Neuronal stem cell (in vitro differentiated cells): ENCODE data around the gene ZNF613.

Experiments used
- DNase-seq: peaks from one replicate; pipeline ENCODE4 v3.0.0-alpha.2; 2013; ENCODE audit warnings: low spot score
- H2AFZ ChIP-seq: one replicate; pipeline ENCODE4 v1.6.1; 2013; ENCODE audit warnings: mild to moderate bottlenecking, low read length, inconsistent platforms
- H2AK5ac ChIP-seq: 2 replicates; pipeline ENCODE4 v1.6.1; 2013; ENCODE audit warnings: low read depth, mild to moderate bottlenecking, inconsistent platforms, low read length, moderate library complexity, mixed read lengths
- H2BK120ac ChIP-seq: 2 replicates; pipeline ENCODE4 v1.6.1; 2013; ENCODE audit warnings: low read depth, mild to moderate bottlenecking, inconsistent platforms, low read length, moderate library complexity, mixed read lengths
- H2BK12ac ChIP-seq: one replicate; pipeline ENCODE4 v1.6.1; 2013; ENCODE audit warnings: low read length, inconsistent platforms
- H2BK15ac ChIP-seq: 2 replicates; pipeline ENCODE4 v1.6.1; 2013; ENCODE audit warnings: mild to moderate bottlenecking, low read length, inconsistent platforms, mixed read lengths
- H2BK5ac ChIP-seq: one replicate; pipeline ENCODE4 v1.6.1; 2013; ENCODE audit warnings: inconsistent platforms, mild to moderate bottlenecking, low read length, moderate library complexity
- H3K14ac ChIP-seq: one replicate; pipeline ENCODE4 v1.6.1; 2013; ENCODE audit warnings: low read length, inconsistent platforms
- H3K18ac ChIP-seq: 2 replicates; pipeline ENCODE4 v1.6.1; 2013; ENCODE audit warnings: low read length, inconsistent platforms
- H3K23ac ChIP-seq: 2 replicates; pipeline ENCODE4 v1.6.1; 2013; ENCODE audit warnings: low read depth, mild to moderate bottlenecking, mixed read lengths, low read length, inconsistent platforms; ENCODE audit not compliant: poor library complexity
- H3K27ac ChIP-seq: replicated peaks from 3 replicates; pipeline ENCODE4 v1.5.1; 2013; ENCODE audit warnings: low read length, inconsistent platforms
- H3K27me3 ChIP-seq, 3 experiments: 2 replicates each; pipeline ENCODE4 v1.6.1; 2013; ENCODE audit warnings: low read length in 3 of 3, mild to moderate bottlenecking in 2 of 3, inconsistent platforms in 1 of 3, low read depth in 1 of 3, mixed read lengths in 1 of 3, moderate library complexity in 1 of 3; ENCODE audit not compliant: control insufficient read depth in 3 of 3, insufficient read depth in 3 of 3
- H3K36me3 ChIP-seq, 2 donors: replicated peaks in 1 of 2; 2 replicates each; pipeline ENCODE4 v1.6.1; 2013; ENCODE audit warnings: low read length in 2 of 2; ENCODE audit not compliant: control insufficient read depth in 2 of 2, insufficient read depth in 2 of 2
- H3K4ac ChIP-seq: 2 replicates; pipeline ENCODE4 v1.6.1; 2013; ENCODE audit warnings: inconsistent platforms, mild to moderate bottlenecking, low read length, moderate library complexity
- H3K4me1 ChIP-seq, 2 donors: 1 replicate in 1 of 2; 2 replicates in 1 of 2; pipeline ENCODE4 v1.6.1; 2013; ENCODE audit warnings: low read length in 2 of 2, low read depth in 1 of 2; ENCODE audit not compliant: control insufficient read depth in 2 of 2, insufficient read depth in 1 of 2
- H3K4me2 ChIP-seq: one replicate; pipeline ENCODE4 v1.6.1; 2013; ENCODE audit warnings: mild to moderate bottlenecking, low read length, inconsistent platforms; ENCODE audit not compliant: insufficient read depth, poor library complexity, severe bottlenecking
- H3K4me3 ChIP-seq, 2 donors: 2 replicates each; pipeline ENCODE4 v1.5.1; 2013; ENCODE audit warnings: low read length in 2 of 2, mild to moderate bottlenecking in 2 of 2, inconsistent platforms in 1 of 2, moderate library complexity in 1 of 2
- H3K79me1 ChIP-seq: one replicate; pipeline ENCODE4 v1.6.1; 2013; ENCODE audit warnings: low read depth, mild to moderate bottlenecking, inconsistent platforms, low read length, moderate library complexity
- H3K9ac ChIP-seq: one replicate; pipeline ENCODE4 v1.6.1; 2013; ENCODE audit warnings: mild to moderate bottlenecking, low read depth, low read length, inconsistent platforms; ENCODE audit not compliant: poor library complexity
- H3K9me3 ChIP-seq, 2 donors: replicated peaks in 1 of 2; 2 replicates each; pipeline versions ENCODE3 to v1.6.1; 2013; ENCODE audit warnings: low read length in 2 of 2, mild to moderate bottlenecking in 2 of 2, inconsistent platforms in 1 of 2, low read depth in 1 of 2, mixed read lengths in 1 of 2, moderate library complexity in 1 of 2; ENCODE audit not compliant: control insufficient read depth in 2 of 2, insufficient read depth in 1 of 2
- H4K8ac ChIP-seq: one replicate; pipeline ENCODE4 v1.6.1; 2013; ENCODE audit warnings: low read depth, mild to moderate bottlenecking, inconsistent platforms, low read length, moderate library complexity
- H4K91ac ChIP-seq: one replicate; pipeline ENCODE4 v1.6.1; 2013; ENCODE audit warnings: low read length, low read depth, mild to moderate bottlenecking, inconsistent platforms; ENCODE audit not compliant: poor library complexity
- WGBS, 2 donors: extraction: QIAGEN DNeasy Blood & Tissue Kit; methylation state at CpG; one replicate each; pipeline ENCODE4 v1.1.7; 2013; ENCODE audit warnings: missing lambda C conversion rate in 2 of 2, mixed read lengths in 1 of 2; ENCODE audit not compliant: insufficient read length in 2 of 2, insufficient replicate concordance in 1 of 2; ENCODE audit errors: extremely low coverage in 2 of 2; 5-methylcytosine and 5-hydroxymethylcytosine counted together

ZNF613 gene

DNA sequence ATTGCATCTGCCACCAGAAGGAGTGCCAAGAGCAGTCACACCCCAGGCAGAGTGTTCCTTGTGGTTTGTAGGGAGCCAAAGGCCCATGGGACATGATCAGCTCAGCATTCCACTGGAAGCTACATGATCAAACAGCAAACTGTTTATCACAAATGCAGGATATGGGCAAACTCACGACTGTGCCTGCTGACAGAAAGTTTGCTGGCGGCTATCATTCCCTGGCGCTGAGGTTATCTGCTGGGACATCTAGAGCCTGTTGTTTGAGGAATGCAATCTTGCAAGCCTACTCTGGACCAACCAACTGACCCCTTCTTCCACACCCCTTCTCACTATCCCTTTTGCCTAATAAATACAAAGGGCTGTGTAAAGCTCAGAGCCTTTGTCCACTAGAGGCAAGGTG, 7.7 kb upstream of the ZNF613 start:
- DNase-seq = no peak
- Histone ChIP-seq H2AFZ (no peak overlapping the region), H3K9me3 (peaks cover 25 to 69% of the 10 kb centered on the region in 2 donors), H3K9ac (no peak overlapping the region), H2BK120ac (no peak overlapping the region), H3K27me3 (no peaks in the 10 kb centered on the region), H3K79me1 (no peaks in the 10 kb centered on the region), H3K18ac (no peak overlapping the region), H2AK5ac (no peak overlapping the region), H3K23ac (no peak overlapping the region), H4K91ac (no peak overlapping the region), H2BK15ac (no peak overlapping the region), H3K4me3 (no peak overlapping the region), H3K36me3 (no peaks in the 10 kb centered on the region), H4K8ac (no peak overlapping the region), H2BK5ac (no peak overlapping the region), H2BK12ac (no peak overlapping the region), H3K4me1 (no peaks in the 10 kb centered on the region), H3K4ac (no peak overlapping the region), H3K14ac (no peak overlapping the region), H3K4me2 (no peak overlapping the region), H3K27ac (no peak overlapping the region)
- no CpG with 5 or more reads among the region's 3 CpGs for WGBS, 2 donors

DNA sequence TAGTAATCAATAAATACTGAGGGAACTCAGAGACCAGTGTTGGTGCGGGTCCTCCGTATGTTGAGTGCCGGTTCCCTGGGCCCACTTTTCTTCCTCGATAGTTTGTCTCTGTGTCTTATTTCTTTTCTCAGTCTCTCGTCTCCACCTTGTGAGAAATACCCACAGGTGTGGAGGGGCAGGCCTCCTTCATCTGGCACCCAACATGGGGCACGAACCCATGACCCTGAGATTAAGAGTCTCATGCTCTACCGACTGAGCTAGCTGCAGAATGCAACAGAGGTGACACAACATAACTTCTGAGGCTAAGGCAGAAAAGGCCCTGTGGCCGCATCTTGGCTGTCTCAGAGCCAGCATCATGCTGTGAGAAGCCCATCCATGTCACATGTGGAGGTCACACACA, 5.3 kb upstream of the ZNF613 start:
- Histone ChIP-seq H4K91ac (no peak overlapping the region), H3K4me3 (no peak overlapping the region), H2AFZ (no peak overlapping the region), H3K36me3 (no peaks in the 10 kb centered on the region), H3K9me3 (peaks cover 20 to 59% of the 10 kb centered on the region in 2 donors), H3K23ac (no peak overlapping the region), H3K4me1 (peaks cover 0 to 1% of the 10 kb centered on the region in 2 donors), H2BK12ac (no peak overlapping the region), H3K27me3 (no peaks in the 10 kb centered on the region), H2BK120ac (no peak overlapping the region), H2BK15ac (no peak overlapping the region), H3K4ac (no peak overlapping the region), H3K79me1 (no peaks in the 10 kb centered on the region), H3K27ac (no peak overlapping the region), H2BK5ac (no peak overlapping the region), H2AK5ac (no peak overlapping the region), H3K4me2 (no peak overlapping the region), H3K14ac (no peak overlapping the region), H3K18ac (no peak overlapping the region), H3K9ac (no peak overlapping the region), H4K8ac (no peak overlapping the region)
- no peak for DNase-seq
- no CpG with 5 or more reads among the region's 8 CpGs for WGBS, 2 donors

DNA sequence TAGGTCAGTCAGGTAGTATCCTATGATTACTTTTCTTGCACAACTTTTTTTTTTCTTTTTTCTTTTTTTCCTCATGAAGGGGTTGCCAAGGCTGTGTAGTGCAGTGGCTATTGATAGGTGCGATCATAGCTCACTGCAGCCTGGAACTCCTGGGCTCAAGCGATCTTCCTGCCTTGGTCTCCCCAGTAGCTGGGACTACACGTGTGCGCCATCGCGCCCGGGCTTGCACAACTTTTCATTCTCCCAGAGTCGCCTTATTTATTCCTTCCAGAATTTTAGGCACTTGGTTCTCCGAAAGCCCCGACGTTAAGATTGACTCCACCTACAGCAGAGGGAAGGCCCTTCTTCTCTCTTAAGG, 867 bp upstream of the ZNF613 start:
- Histone ChIP-seq H3K27ac (no peak overlapping the region), H3K14ac (no peak overlapping the region), H3K9me3 (peaks cover 11 to 57% of the 10 kb centered on the region in 2 donors), H3K4me1 (peaks cover 2 to 4% of the 10 kb centered on the region in 2 donors), H2AFZ (peak overlapping the region; percentile 95), H3K4ac (no peak overlapping the region), H2BK120ac (no peak overlapping the region), H4K8ac (no peak overlapping the region), H2BK15ac (no peak overlapping the region), H2BK5ac (no peak overlapping the region), H3K36me3 (peaks cover 1 to 26% of the 10 kb centered on the region in 2 donors), H3K4me2 (peak overlapping the region; percentile 71), H3K9ac (no peak overlapping the region), H3K18ac (no peak overlapping the region), H2AK5ac (no peak overlapping the region), H3K4me3 (peak overlapping the region; percentile 72 to 78), H3K79me1 (peaks cover 3% of the 10 kb centered on the region), H4K91ac (no peak overlapping the region), H3K23ac (no peak overlapping the region), H3K27me3 (no peaks in the 10 kb centered on the region), H2BK12ac (no peak overlapping the region)
- WGBS, 2 donors = no CpG with 5 or more reads among the region's 11 CpGs
- no peak for DNase-seq

DNA sequence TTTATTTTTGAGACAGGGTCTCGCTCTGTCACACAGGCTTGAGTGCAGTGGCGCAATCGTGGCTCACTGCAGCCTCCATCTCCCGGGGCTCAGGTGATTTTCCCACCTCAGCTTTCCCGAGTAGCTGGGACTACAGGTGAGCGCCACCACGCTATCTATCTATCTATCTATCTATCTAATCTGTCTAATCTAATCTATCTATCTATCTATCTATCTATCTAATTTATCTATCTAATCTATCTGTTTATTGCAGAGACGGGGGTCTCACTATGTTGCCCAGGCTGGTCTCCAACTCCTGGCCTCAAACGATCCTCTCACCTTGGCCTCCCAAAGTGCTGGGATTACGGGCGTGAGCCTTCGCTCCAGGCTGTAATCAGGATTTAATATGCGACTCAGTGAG, 587 bp downstream of the ZNF613 start:
- Histone ChIP-seq H3K9me3 (peaks cover 7 to 57% of the 10 kb centered on the region in 2 donors), H3K27me3 (no peaks in the 10 kb centered on the region), H2AK5ac (no peak overlapping the region), H2AFZ (peak overlapping the region; percentile 95), H2BK15ac (no peak overlapping the region), H3K4me2 (peak overlapping the region; percentile 71), H3K4ac (no peak overlapping the region), H3K18ac (no peak overlapping the region), H3K9ac (no peak overlapping the region), H2BK12ac (no peak overlapping the region), H3K36me3 (peaks cover 6 to 40% of the 10 kb centered on the region in 2 donors), H2BK5ac (peak overlapping the region; percentile 44), H4K8ac (no peak overlapping the region), H2BK120ac (no peak overlapping the region), H3K4me1 (peaks cover 2 to 4% of the 10 kb centered on the region in 2 donors), H3K27ac (no peak overlapping the region), H4K91ac (no peak overlapping the region), H3K23ac (peak overlapping the region; percentile 89), H3K79me1 (peaks cover 3% of the 10 kb centered on the region), H3K14ac (no peak overlapping the region), H3K4me3 (peak overlapping the region; percentile 78 to 96)
- no CpG with 5 or more reads among the region's 13 CpGs for WGBS, 2 donors
- no peak for DNase-seq
